HEK293T (cell line): ENCODE measurements around the gene CREB3.

Experiments used
- BHLHE40 ChIP-seq: fragments of 450-650 bp; IDR thresholded peaks from 2 replicates; pipeline ENCODE4 v1.6.1; 2016; ENCODE audit warnings: mild to moderate bottlenecking, moderate library complexity, borderline replicate concordance
- CTBP1 ChIP-seq: fragments of 450-650 bp; IDR thresholded peaks from 2 replicates; pipeline ENCODE4 v1.6.1; 2016; ENCODE audit warnings: borderline replicate concordance
- ELF4 ChIP-seq: fragments of 450-650 bp; IDR thresholded peaks from 2 replicates; pipeline ENCODE4 v1.6.1; 2017; ENCODE audit warnings: antibody characterized with exemption
- FOXA1 ChIP-seq: fragments of 450-650 bp; IDR thresholded peaks from 2 replicates; pipeline ENCODE4 v1.6.1; 2016; ENCODE audit warnings: mild to moderate bottlenecking
- FOXK2 ChIP-seq: fragments of 450-650 bp; IDR thresholded peaks from 2 replicates; pipeline ENCODE4 v1.6.1; 2016; ENCODE audit warnings: mild to moderate bottlenecking
- HDGF ChIP-seq: fragments of 450-650 bp; IDR thresholded peaks from 2 replicates; pipeline ENCODE4 v1.6.1; 2017; ENCODE audit warnings: antibody characterized with exemption, borderline replicate concordance
- NFRKB ChIP-seq: fragments of 450-650 bp; IDR thresholded peaks from 2 replicates; pipeline ENCODE4 v1.6.1; 2016; ENCODE audit warnings: mild to moderate bottlenecking, moderate library complexity
- SUZ12 ChIP-seq: fragments of 450-650 bp; IDR thresholded peaks from 2 replicates; pipeline ENCODE4 v1.6.1; 2016; ENCODE audit warnings: mild to moderate bottlenecking
- TARDBP ChIP-seq: fragments of 450-650 bp; IDR thresholded peaks from 2 replicates; pipeline ENCODE4 v1.6.1; 2016
- ZNF384 ChIP-seq: fragments of 450-650 bp; IDR thresholded peaks from 2 replicates; pipeline ENCODE4 v1.6.1; 2016
- TF ChIP-seq, protein P1 (sequence below): fragments of 450-650 bp; IDR thresholded peaks from 2 replicates; pipeline ENCODE4 v1.6.1; 2016

DNA sequence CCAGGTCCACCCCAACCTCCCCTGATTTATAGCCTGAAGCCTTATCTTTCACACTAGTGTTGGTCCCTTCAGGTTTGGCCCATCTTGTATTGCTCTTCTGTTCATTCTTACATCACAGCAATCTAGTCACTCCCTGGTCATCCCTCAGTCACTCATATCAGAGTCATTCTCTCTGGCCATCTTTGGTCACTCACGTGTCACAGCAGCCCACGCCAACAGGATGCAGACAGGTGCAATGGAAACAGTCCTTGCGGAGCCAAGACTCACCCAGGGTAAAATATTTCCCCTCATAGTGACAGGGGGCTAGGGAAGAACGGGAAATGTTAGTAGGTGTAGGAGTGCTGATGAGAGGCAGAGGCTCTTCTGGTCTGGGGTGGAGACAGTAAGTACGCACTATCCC is 21.0 kb downstream of the CREB3 start:
- TF ChIP-seq BHLHE40 (no peak), HDGF (no peak), ELF4 (no peak), TARDBP (no peak), CTBP1 (no peak), SUZ12 (no peak), NFRKB (no peak), ZNF384 (no peak), FOXK2 (no peak), FOXA1 (no peak)
- TF ChIP-seq, protein P1, sequence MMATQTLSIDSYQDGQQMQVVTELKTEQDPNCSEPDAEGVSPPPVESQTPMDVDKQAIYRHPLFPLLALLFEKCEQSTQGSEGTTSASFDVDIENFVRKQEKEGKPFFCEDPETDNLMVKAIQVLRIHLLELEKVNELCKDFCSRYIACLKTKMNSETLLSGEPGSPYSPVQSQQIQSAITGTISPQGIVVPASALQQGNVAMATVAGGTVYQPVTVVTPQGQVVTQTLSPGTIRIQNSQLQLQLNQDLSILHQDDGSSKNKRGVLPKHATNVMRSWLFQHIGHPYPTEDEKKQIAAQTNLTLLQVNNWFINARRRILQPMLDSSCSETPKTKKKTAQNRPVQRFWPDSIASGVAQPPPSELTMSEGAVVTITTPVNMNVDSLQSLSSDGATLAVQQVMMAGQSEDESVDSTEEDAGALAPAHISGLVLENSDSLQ: no peak
